ENCODE measurements around the gene NEFH.

The NEFH gene

GRCh38 chr22:29447906-29448305, 32.1 kb upstream of the NEFH start:
- 0 out of 2 replicates have a peak, but pooled peaks cover 8% of the 10 kb centered on the region for H3K4me1 ChIP-seq (ENCODE audit: control insufficient read depth, insufficient read depth, low read length)
- H3K36me3 ChIP-seq (ENCODE audit: control insufficient read depth, insufficient read depth, low read length) = no peaks in the 10 kb centered on the region
- no peak overlapping the region for H3K4me3 ChIP-seq (ENCODE audit: low read depth, low read length)
- H3K9me3 ChIP-seq (ENCODE audit: control insufficient read depth, insufficient read depth, low read length) = no peaks in the 10 kb centered on the region
- no peak overlapping the region for H3K9ac ChIP-seq (ENCODE audit: low read depth, low read length)
- no peaks in the 10 kb centered on the region for H3K27me3 ChIP-seq (ENCODE audit: control insufficient read depth, insufficient read depth, low read length)
- H3K27ac ChIP-seq (ENCODE audit: low read depth, low read length) = no peak overlapping the region

GRCh38 chr22:29449296-29449875, 30.6 kb upstream of the NEFH start:
- Histone ChIP-seq H3K9ac (ENCODE audit: low read depth, low read length) (no peak overlapping the region), H3K4me3 (ENCODE audit: low read depth, low read length) (no peak overlapping the region), H3K36me3 (ENCODE audit: control insufficient read depth, insufficient read depth, low read length) (no peaks in the 10 kb centered on the region), H3K4me1 (ENCODE audit: control insufficient read depth, insufficient read depth, low read length) (no peaks in the 10 kb centered on the region), H3K9me3 (ENCODE audit: control insufficient read depth, insufficient read depth, low read length) (no peaks in the 10 kb centered on the region), H3K27ac (ENCODE audit: low read depth, low read length) (no peak overlapping the region), H3K27me3 (ENCODE audit: control insufficient read depth, insufficient read depth, low read length) (no peaks in the 10 kb centered on the region)

- no peaks in the 10 kb centered on the region for H3K9me3 ChIP-seq (ENCODE audit: control insufficient read depth, insufficient read depth, low read length)
These were observed 29.8 kb upstream of the NEFH start for GRCh38 chr22:29450222-29450621.

GRCh38 chr22:29451863-29452262, 28.2 kb upstream of the NEFH start:
- Histone ChIP-seq H3K9ac (ENCODE audit: low read depth, low read length) (no peak overlapping the region), H3K27ac (ENCODE audit: low read depth, low read length) (no peak overlapping the region), H3K36me3 (ENCODE audit: control insufficient read depth, insufficient read depth, low read length) (no peaks in the 10 kb centered on the region), H3K4me1 (ENCODE audit: control insufficient read depth, insufficient read depth, low read length) (no peaks in the 10 kb centered on the region), H3K27me3 (ENCODE audit: control insufficient read depth, insufficient read depth, low read length) (no peaks in the 10 kb centered on the region), H3K9me3 (ENCODE audit: control insufficient read depth, insufficient read depth, low read length) (no peaks in the 10 kb centered on the region), H3K4me3 (ENCODE audit: low read depth, low read length) (no peak overlapping the region)

More at GRCh38 chr22:29450222-29450621, 29.8 kb upstream of the NEFH start:
- Histone ChIP-seq H3K4me3 (ENCODE audit: low read depth, low read length) (no peak overlapping the region), H3K36me3 (ENCODE audit: control insufficient read depth, insufficient read depth, low read length) (no peaks in the 10 kb centered on the region), H3K27ac (ENCODE audit: low read depth, low read length) (no peak overlapping the region), H3K4me1 (ENCODE audit: control insufficient read depth, insufficient read depth, low read length) (no peaks in the 10 kb centered on the region), H3K9ac (ENCODE audit: low read depth, low read length) (no peak overlapping the region), H3K27me3 (ENCODE audit: control insufficient read depth, insufficient read depth, low read length) (no peaks in the 10 kb centered on the region)

GRCh38 chr22:29454276-29454675, 25.7 kb upstream of the NEFH start:
- Histone ChIP-seq H3K9ac (ENCODE audit: low read depth, low read length) (no peak overlapping the region), H3K4me3 (ENCODE audit: low read depth, low read length) (no peak overlapping the region), H3K4me1 (ENCODE audit: control insufficient read depth, insufficient read depth, low read length) (no peaks in the 10 kb centered on the region), H3K27me3 (ENCODE audit: control insufficient read depth, insufficient read depth, low read length) (no peaks in the 10 kb centered on the region), H3K36me3 (ENCODE audit: control insufficient read depth, insufficient read depth, low read length) (no peaks in the 10 kb centered on the region), H3K9me3 (ENCODE audit: control insufficient read depth, insufficient read depth, low read length) (no peaks in the 10 kb centered on the region), H3K27ac (ENCODE audit: low read depth, low read length) (no peak overlapping the region)

GRCh38 chr22:29456211-29456671, 23.8 kb upstream of the NEFH start:
- H3K27me3 ChIP-seq (ENCODE audit: control insufficient read depth, insufficient read depth, low read length) = no peaks in the 10 kb centered on the region
- no peaks in the 10 kb centered on the region for H3K9me3 ChIP-seq (ENCODE audit: control insufficient read depth, insufficient read depth, low read length)
- no peak overlapping the region for H3K4me3 ChIP-seq (ENCODE audit: low read depth, low read length)
- H3K4me1 ChIP-seq (ENCODE audit: control insufficient read depth, insufficient read depth, low read length) = no peaks in the 10 kb centered on the region
- H3K36me3 ChIP-seq (ENCODE audit: control insufficient read depth, insufficient read depth, low read length) = no peaks in the 10 kb centered on the region
- H3K27ac ChIP-seq (ENCODE audit: low read depth, low read length) = no peak overlapping the region
- H3K9ac ChIP-seq (ENCODE audit: low read depth, low read length) = no peak overlapping the region

- no peak overlapping the region for H3K9ac ChIP-seq (ENCODE audit: low read depth, low read length)
- H3K4me1 ChIP-seq (ENCODE audit: control insufficient read depth, insufficient read depth, low read length) = no peaks in the 10 kb centered on the region
- no peak overlapping the region for H3K27ac ChIP-seq (ENCODE audit: low read depth, low read length)
- H3K4me3 ChIP-seq (ENCODE audit: low read depth, low read length) = no peak overlapping the region
- H3K9me3 ChIP-seq (ENCODE audit: control insufficient read depth, insufficient read depth, low read length) = no peaks in the 10 kb centered on the region
- H3K36me3 ChIP-seq (ENCODE audit: control insufficient read depth, insufficient read depth, low read length) = no peaks in the 10 kb centered on the region
- H3K27me3 ChIP-seq (ENCODE audit: control insufficient read depth, insufficient read depth, low read length) = no peaks in the 10 kb centered on the region
These were observed 22.3 kb upstream of the NEFH start for GRCh38 chr22:29457730-29458129.

- H3K4me3 ChIP-seq (ENCODE audit: low read depth, low read length) = no peak overlapping the region
- no peak overlapping the region for H3K9ac ChIP-seq (ENCODE audit: low read depth, low read length)
- no peaks in the 10 kb centered on the region for H3K9me3 ChIP-seq (ENCODE audit: control insufficient read depth, insufficient read depth, low read length)
- H3K4me1 ChIP-seq (ENCODE audit: control insufficient read depth, insufficient read depth, low read length) = no peaks in the 10 kb centered on the region
- H3K27me3 ChIP-seq (ENCODE audit: control insufficient read depth, insufficient read depth, low read length) = no peaks in the 10 kb centered on the region
- H3K27ac ChIP-seq (ENCODE audit: low read depth, low read length) = no peak overlapping the region
- no peaks in the 10 kb centered on the region for H3K36me3 ChIP-seq (ENCODE audit: control insufficient read depth, insufficient read depth, low read length)
These were observed 21.5 kb upstream of the NEFH start for GRCh38 chr22:29458551-29458950.

GRCh38 chr22:29459773-29460172, 20.2 kb upstream of the NEFH start:
- Histone ChIP-seq H3K4me1 (ENCODE audit: control insufficient read depth, insufficient read depth, low read length) (no peaks in the 10 kb centered on the region), H3K9ac (ENCODE audit: low read depth, low read length) (no peak overlapping the region), H3K27ac (ENCODE audit: low read depth, low read length) (no peak overlapping the region), H3K36me3 (ENCODE audit: control insufficient read depth, insufficient read depth, low read length) (no peaks in the 10 kb centered on the region), H3K9me3 (ENCODE audit: control insufficient read depth, insufficient read depth, low read length) (no peaks in the 10 kb centered on the region), H3K4me3 (ENCODE audit: low read depth, low read length) (no peak overlapping the region), H3K27me3 (ENCODE audit: control insufficient read depth, insufficient read depth, low read length) (no peaks in the 10 kb centered on the region)

- Histone ChIP-seq H3K4me1 (ENCODE audit: control insufficient read depth, insufficient read depth, low read length) (no peaks in the 10 kb centered on the region), H3K9me3 (ENCODE audit: control insufficient read depth, insufficient read depth, low read length) (no peaks in the 10 kb centered on the region), H3K27me3 (ENCODE audit: control insufficient read depth, insufficient read depth, low read length) (no peaks in the 10 kb centered on the region), H3K36me3 (ENCODE audit: control insufficient read depth, insufficient read depth, low read length) (no peaks in the 10 kb centered on the region), H3K4me3 (ENCODE audit: low read depth, low read length) (no peak overlapping the region), H3K9ac (ENCODE audit: low read depth, low read length) (no peak overlapping the region), H3K27ac (ENCODE audit: low read depth, low read length) (no peak overlapping the region)
These were observed 18.8 kb upstream of the NEFH start for GRCh38 chr22:29461263-29461662.

GRCh38 chr22:29463629-29464028, 16.4 kb upstream of the NEFH start:
- H3K4me1 ChIP-seq (ENCODE audit: control insufficient read depth, insufficient read depth, low read length) = no peaks in the 10 kb centered on the region
- H3K27me3 ChIP-seq (ENCODE audit: control insufficient read depth, insufficient read depth, low read length) = 0 out of 2 replicates have a peak, but pooled peaks cover under 1% of the 10 kb centered on the region
- no peak overlapping the region for H3K9ac ChIP-seq (ENCODE audit: low read depth, low read length)
- H3K27ac ChIP-seq (ENCODE audit: low read depth, low read length) = no peak overlapping the region
- H3K4me3 ChIP-seq (ENCODE audit: low read depth, low read length) = no peak overlapping the region
- no peaks in the 10 kb centered on the region for H3K9me3 ChIP-seq (ENCODE audit: control insufficient read depth, insufficient read depth, low read length)
- H3K36me3 ChIP-seq (ENCODE audit: control insufficient read depth, insufficient read depth, low read length) = no peaks in the 10 kb centered on the region

Measured in HUES48 (cell line).